Hematopoietic multipotent progenitor cell treated with erythropoietin and hydrocortisone succinate and interleukin-3 and kit ligand, for 15 days (in vitro differentiated cells): ENCODE data around the gene MATR3.
"Not testable (repeated sequence)": the region's sequence is repeated elsewhere in the genome, so short reads cannot be mapped to it uniquely, and the experiment has no call there.

Experiments
- DNase-seq: peaks from one replicate; pipeline ENCODE4 v3.0.0-alpha.2; 2015; ENCODE audit warnings: low spot score

Gene MATR3

DNA sequence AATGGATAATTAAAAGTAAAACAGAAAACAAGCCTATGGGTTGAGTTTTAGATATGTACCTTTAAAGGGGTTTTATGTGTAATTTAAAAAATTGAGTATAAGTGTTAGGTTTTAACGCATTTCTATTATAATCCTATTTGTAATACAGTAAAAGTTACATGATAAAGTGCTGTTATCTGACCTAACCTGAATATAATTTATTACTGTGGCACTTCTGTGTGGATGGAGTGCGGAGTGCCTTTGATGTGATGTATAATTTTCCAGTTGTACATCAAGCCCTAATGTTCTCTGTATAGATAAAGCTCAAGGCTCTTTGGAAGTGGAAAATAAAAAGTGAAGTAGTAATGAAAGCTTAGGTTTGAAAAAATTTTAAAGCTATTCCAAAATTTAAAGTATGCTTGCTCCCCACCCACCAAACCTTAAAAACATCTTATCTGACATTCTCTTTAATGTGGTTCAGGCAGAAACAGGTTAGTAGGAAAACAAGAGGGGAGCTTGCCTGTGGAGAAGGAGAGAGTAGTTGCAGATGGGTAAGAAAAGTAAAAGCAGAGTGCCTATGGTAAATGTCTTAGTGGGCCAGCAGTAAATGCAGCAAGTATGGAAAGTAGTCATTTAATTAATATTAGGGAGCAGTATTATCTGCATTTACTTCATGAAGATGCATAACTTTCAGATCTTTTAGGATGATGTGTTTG lies 4.0 kb downstream of the MATR3 start:
- DNase-seq, result no peak

DNA sequence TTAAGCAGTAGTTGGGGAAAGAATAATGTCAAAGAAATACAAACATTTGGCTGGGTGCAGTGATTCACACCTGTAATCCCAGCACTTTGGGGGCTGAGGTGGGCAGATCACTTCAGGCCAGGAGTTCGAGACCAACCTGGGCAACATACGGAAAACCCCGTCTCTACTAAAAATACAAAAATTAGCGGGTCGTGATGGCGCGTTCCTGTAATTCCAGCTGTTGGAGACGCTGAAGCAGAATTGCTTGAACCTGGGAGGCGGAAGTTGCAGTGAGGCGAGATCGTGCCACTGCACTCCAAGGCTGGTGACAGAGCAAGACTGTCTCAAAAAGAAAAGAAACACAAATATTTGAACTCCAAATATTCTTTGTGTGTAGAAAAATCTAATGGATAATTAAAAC lies 4.7 kb downstream of the MATR3 start:
- DNase-seq, result no peak

DNA sequence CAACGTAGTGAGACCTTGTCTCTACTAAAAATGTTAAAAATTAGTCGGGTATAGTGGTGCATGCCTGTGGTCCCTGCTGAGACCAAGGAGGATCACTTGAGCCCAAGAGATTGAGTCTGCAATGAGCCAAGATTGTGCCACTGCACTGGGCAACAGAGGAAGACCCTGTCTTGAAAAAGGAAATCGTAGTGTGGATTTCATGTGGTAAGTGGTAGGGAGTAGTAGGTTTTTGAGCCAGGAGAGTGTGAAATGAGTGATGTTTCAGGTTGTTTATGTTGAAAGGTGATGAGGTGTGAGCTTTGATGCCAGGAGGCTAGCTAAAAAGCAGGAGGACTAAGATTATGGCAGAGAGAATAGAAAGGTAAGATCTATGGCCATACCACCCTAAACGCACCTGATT lies 5.9 kb downstream of the MATR3 start:
- DNase-seq, result no peak

DNA sequence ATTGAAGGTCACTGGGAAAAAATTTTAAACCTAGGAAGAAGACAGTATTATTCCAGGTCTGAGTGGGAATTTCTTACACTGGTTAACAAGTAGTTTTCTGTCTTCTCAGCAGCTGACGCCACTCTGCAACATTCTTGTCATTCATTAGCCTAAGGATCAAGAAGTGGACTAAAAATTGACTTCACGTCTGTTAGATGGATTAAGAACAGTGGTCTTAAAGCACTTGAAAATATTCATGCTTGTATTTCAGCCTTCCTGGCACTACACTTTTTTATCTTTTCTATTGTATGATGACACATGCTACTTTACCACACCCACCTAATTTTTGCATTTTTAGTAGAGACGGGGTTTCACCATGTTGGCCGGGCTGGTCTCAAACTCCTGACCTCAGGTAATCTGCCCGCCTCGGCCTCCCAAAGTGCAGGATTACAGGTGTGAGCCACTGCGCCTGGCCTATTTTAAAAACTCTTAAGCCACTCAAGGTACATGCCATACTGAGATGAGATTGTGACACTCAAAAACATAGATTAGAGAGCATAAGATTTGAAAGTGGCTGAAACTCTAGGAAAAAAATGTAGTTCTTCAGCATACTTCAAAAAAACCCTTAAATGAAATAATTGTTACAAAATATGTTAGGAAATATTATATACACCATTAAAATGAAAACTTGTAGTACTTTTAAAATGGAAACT lies 8.4 kb downstream of the MATR3 start:
- no peak for DNase-seq

DNA sequence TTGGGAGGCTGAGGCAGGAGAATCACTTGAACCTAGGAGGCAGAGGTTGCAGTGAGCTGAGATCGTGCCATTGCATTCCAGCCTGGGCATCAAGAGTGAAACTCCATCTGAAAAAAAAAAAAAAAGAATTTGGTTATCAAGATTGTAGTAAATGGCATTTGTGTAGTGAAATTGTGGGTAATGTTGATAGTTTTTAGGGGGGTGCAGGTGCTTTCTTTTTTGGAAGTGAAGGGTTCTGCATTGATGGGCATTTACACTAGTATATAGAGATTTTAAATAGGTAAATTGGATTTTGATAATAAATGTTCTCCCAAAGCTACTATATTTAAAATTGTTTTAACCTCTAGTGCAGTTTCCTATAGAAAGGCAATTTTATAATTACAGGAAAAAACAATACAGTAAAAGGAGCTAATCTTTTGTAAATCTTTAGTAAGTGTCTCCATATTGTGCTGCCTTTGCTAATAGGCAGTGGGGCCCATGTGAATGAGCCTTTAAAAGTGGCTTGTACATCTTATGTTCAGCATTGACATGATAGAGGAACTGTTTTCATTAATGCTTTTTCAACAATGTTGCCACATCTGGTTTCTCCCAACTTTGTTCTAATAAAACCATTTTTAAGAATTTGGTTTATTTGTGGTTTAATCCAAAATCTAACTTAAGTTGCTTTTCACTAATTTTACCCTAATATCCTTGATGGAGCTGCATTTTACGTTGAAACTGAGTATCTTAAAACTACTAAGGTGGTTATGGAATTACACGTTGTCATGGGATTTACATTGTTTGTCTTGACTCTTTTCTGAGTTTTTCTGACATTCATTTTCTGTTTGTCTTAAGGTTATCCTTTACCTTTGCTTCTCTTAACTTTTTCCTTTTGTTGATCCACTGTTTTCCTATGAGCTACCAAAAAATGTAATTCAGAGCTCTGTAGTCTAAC lies 11.1 kb downstream of the MATR3 start:
- no peak for DNase-seq

DNA sequence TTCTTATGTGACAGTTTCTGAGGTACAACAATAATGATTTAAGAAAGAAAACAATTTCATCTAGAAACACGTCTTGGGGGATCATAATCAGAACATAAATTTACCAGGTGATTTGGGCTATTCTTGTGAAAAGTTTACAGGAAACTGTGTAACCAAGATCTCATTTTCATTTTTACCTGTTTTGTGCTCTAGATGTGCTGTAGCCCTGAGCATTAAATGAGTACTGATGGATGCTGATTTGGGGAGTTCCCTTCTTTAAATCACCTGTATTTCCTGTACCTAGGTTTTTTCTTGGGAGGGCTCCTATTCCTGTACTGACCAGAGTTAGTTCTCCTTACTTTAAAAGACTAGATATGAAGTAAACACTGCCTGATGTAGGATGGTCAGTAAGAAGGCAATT lies 12.7 kb downstream of the MATR3 start:
- no peak for DNase-seq

DNA sequence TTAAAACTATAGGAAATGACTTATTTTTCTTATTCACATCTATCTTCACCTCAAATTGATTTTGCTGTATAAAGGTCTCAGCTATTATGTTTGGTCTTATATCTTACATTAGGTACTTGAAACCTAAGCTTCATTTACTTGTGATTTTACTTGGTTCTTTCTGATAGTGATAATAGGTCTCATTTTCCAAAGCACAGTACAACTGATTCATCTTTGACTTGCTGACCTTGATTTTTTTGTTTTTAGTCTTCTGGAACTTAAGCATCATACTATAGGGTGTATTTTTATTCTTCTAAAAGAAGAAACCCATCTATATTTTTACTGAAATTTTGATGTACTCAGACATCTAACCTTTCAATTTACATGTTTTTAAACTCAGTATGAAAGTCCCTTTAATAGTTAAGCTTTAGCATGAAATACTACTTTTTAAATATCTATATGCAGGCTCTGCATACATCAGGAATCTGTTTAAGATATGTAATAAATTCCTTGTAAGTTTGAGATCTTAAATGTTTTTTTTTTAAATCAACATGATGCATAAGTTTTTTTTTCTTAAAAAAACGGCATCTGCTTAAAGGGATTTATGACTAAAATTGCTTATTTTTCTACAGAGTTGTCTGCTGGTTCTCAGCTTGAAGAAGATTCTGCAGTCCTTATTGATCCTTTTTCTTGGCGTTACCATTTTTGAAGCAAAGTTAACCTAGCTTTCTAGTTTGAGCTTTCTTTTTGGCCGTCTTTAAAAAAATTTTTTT lies 13.3 kb downstream of the MATR3 start:
- no peak for DNase-seq

DNA sequence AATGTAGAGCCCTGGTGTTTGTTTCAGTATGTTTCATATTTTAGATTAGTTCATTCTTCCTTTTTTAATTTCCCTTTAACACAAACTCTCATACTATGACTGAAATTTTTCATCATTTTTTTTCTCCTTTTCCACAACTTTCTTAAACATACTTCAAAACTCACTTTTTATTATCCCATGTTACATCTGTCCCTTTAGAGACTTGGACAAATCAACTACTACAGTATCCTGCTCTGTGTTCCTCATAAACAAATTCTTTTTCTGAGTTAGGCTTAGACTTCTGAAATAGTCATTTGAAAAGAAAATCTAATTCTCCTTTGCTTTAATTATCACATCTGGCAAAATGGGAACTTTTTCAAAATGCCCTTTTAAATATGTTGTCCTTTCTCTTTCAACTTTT lies 15.3 kb downstream of the MATR3 start:
- DNase-seq, result no peak

DNA sequence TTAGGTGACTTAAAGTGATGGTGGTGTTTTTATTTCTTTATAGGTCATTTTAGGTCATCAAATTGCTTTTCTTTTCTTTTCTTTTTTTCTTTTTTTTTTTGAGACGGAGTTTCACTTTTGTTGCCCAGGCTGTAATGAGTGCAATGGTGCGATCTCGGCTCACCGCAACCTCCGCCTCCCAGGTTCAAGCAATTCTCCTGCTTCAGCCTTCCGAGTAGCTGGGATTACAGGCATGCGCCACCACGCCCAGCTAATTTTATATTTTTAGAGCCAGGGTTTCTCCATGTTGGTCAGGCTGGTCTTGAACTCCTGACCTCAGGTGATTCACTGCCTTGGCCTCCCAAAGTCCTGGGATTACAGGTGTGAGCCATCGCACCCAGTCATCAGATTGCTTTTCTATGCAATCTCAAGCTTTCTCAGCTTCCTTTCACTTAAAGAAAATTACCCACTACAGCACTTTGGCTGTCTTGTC lies 17.2 kb downstream of the MATR3 start:
- DNase-seq, result not testable (repeated sequence)

DNA sequence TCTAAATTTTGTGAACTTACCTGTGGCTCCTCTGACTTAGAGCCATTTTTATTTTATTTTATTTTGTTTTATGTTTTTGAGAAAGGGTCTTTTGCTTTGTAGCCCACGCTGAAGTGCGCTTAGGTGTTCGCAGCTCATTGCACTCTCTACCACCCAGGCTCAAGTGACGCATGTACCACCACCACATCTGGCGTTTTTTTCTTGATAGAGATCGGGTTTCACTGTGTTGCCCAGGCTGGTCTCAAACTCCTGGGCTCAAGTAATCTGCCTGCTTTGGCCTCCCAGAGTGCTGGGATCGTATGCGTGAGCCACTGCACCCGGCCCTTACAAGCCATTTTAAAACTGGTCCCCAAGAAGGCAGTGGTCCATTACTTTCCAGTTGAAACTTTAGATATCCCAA lies 18.5 kb downstream of the MATR3 start:
- DNase-seq, result no peak

DNA sequence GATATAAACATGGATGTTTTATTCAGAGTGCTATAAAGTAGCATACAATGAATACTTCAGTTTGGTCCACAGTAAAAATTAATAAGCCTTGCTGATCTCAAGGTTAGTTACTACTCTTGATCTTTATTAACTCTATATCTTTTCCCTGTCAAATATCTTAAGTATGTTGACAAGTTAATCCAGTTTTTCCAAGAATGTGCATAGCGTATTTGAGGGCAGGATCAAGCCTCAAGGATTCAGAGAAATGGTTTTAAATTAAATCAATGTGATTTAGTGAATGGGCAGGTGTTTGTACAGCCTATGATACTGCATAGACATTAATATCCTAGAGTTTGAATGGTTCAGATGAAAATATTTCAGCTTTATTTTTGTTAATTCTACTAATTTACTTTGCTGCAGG lies 20.7 kb downstream of the MATR3 start:
- no peak for DNase-seq

DNA sequence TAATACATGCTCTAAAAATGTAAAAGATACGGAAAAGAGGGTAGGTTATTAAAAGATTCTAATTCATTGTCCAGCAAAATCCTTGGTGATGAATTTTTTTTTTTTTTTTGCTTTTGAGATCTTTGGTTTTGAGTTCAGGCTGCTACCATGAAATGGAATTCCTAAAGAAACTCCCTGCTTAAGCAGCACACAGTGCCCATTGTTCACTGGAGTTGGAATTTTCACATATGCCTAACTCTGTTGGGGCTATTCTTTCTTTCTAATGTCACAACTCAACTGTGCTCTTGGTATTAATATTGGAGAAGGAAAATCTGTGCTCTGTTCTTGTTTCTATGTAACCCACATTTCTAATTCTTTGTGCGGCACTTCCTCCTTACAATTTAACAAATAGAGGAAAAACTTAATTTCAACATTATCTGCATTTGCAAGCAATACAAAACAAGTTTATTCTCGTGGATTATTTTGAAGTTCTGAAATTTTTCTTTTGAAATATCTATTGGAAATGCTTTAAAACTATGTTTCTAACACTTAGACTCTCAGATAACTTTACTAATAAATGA lies 21.6 kb downstream of the MATR3 start:
- DNase-seq, result no peak

DNA sequence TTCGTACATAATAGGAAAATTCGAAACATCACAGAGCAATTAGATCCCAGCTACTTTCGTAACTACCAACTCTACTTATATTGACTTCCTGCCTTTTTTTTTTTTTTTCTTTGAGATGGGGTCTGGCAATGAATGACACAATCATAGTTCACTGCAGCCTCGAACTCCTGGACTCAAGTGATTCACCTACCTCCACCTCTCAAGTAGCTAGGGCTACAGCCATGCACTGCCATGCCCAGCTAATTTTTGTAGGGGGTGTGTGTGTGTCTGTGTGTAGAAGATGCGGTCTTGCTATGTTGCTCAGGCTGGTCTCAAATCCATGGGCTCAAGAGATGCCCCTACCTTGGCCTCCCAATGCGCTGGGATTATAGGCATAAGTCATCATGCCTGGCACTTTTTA lies 42.3 kb downstream of the MATR3 start:
- DNase-seq, result no peak

DNA sequence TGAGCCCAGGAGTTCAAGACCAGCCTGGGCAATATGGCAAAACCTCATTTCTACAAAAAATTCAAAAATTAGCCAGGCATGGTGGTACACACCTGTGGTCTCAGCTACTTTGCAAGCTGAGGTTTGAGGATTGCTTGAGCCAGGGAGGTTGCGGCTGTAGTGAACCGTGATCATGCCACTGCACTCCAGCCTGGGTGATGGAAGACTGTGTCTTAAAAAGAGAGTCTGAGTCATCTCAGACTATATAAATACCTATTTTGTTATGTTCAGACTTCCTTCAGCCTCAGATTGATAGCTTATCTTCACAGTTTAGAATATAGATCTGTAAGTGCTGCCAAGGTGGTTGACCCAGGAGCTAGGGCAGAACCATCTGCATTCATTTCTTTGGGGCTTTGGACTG lies 46.5 kb downstream of the MATR3 start:
- DNase-seq, result no peak

DNA sequence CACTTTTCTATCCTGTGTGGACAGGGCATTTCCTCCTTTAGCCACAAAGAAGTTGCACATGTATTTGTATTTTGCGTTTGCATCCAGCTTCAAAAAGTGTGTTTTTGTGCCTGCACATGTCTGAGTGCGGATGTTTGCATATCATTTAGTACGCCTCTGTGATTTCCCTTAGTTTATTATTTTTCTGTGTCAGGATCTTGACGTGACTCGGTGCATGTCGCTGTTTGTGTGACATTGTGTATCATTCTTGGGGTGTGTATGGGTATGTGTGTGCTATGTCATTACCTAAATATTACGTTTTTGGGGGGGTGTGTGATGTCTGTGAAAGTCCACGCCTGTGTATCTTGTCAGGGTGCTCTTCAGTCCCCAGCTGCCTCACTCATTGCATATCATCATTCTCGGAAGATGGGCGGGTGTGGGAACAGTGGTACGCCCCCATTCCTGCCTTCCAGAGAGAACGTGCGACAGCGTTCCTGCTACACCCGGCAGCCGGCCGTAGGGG lies 47.7 kb downstream of the MATR3 start:
- DNase-seq, result no peak

DNA sequence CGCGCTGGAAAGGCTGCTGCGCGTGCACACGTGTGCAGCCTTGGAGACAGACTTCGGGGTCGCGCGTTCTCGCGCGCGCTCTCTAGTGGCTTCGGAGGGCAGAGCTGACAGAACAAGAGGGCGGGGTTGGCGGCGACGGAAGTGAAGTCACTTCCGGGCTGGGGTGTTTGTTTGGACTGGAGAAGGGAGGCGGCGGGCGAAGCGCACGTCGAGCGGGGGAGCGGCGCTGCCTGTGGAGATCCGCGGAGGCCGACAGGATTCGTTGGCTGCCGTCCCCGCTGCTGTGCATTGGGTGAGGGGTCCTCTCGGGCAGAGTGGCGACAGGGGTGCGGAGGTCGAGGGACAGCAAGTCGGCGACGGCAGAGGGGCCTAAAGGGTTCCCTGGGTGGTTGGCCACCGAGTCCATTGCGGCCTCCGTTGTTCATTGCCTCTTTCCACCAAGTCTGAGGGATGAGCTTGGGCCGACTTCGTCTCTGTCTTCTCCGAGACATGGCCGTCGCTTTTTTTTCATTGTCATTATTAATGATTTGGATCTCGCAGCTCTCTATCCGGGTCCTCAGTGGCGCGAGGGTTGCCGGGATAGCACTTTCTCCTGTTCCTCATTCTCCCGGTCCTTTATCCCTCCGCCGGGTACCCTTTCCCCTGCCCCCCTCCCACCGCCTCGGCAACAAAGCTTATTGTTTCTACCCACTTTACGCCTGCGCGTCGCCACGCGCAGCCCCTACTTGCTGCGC lies 48.3 kb downstream of the MATR3 start, which contains the start of gene PAIP2:
TSS of gene PAIP2 (plus strand) at position 166 of the 734 bp plus-strand sequence. CDS start 21,931 bp downstream, outside the sequence.
- DNase-seq, result peak; percentile 96

DNA sequence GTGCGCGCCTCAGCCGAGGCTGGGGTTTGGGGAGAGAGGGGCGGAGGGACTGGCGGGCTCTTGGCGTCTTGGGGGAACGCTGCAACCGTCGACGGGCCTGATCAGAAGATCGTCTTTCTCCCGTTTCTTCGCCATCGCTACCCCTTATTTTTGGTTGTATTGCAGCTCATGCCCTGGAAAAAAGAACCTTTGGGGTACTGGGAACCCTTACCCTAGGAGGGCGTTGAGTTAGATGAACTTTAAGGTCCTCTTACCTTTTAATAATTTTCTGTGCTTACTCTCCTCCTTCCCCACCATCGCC lies 48.8 kb downstream of the MATR3 start:
- no peak for DNase-seq

DNA sequence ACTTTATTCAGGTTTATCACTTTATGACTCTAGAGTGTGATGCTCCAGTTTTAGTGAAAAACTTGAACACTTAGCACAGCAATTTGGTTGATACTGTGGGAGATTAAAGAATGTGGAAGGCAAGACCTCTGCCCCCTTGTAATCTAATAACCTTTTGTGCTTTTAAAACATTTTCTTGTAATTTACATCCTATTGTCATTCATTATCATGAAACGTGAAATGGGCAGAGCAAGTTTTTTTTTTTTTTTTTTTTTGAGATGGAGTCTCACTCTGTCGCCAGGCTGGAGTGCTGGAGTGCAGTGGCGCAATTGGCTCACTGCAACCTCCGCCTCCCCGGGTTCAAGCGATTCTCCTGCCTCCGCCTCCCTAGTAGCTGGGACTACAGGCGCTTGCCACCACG lies 49.9 kb downstream of the MATR3 start:
- no peak for DNase-seq

DNA sequence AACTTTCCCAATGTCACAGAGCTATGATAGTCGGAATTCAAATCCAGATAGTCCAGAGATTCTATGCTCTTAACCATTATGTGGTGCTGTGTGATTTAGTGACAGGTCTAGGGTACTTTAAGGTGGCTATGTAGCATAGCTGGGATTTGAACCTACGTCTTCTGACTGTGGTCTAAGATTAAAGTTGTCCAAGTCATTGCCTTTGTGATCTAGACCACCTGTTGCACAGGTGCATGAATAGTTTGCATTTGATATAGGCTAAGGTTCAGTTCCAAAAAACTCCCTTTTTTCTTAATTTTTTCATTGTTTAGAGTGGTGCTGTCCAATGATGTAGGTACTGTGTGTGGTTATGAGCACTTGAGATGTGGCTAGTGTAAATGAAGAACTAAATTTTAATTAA lies 50.6 kb downstream of the MATR3 start:
- no peak for DNase-seq

DNA sequence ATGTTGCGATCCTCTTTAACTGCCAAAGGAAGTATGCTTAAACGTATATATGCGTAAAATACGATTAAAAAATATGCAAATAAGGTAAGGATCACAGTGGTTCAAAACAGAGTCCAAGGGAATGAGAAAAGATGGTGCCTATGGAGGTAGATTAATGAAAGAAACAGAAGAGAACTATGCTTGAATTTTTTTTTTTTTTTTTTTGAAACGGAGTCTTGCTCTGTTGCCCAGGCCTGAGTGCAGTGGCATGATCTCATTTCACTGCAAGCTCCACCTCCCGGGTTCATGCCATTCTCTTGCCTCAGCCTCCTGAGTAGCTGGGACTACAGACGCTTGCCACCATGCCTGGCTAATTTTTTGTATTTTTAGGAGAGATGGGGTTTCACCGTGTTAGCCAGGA lies 51.9 kb downstream of the MATR3 start:
- DNase-seq, result not testable (repeated sequence)

DNA sequence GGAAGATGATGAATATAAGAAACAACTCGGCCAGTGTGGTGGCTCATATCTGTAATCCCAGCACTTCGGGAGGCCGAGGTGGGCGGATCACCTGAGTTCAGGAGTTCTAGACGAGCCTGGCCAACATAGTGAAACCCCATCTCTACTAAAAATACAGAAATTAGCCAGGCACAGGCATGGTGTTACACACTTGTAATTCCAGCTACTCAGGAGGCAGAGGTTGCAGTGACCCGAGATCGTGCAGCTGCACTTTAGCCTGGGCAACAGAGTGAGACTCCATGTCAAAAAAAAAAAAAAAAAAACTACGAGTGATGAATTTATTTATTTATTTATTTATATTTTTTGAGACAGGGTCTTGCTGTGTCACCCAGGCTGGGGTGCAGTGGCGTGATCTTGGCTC lies 54.3 kb downstream of the MATR3 start:
- not testable (repeated sequence) for DNase-seq
